ENCODE results near the gene TMEM163.

DNA sequence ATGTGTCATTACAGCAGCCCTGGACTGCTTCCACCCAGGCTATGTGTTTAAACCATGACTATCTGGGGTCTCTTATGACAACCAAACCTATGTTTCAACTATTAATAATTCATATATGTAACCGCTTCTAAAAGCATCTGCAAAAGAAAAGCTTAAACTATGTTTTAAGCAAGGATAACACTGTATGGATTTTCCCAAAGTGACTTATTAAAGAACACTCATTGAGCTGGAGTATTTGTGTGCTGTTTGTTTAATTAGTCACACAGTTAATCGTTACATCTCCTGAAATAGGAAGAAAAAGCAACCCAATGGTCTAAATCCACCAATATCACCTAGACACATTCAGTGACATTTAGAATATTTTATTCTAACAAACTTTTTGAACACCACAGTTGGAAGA, 51.3 kb downstream of the TMEM163 start:
- TF ChIP-seq, protein P1, sequence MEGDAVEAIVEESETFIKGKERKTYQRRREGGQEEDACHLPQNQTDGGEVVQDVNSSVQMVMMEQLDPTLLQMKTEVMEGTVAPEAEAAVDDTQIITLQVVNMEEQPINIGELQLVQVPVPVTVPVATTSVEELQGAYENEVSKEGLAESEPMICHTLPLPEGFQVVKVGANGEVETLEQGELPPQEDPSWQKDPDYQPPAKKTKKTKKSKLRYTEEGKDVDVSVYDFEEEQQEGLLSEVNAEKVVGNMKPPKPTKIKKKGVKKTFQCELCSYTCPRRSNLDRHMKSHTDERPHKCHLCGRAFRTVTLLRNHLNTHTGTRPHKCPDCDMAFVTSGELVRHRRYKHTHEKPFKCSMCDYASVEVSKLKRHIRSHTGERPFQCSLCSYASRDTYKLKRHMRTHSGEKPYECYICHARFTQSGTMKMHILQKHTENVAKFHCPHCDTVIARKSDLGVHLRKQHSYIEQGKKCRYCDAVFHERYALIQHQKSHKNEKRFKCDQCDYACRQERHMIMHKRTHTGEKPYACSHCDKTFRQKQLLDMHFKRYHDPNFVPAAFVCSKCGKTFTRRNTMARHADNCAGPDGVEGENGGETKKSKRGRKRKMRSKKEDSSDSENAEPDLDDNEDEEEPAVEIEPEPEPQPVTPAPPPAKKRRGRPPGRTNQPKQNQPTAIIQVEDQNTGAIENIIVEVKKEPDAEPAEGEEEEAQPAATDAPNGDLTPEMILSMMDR (IDR thresholded peaks at IDR 0.05) = no peak
- TF ChIP-seq EZH2 (IDR thresholded peaks at IDR 0.05) = no peak
- no peak for TF ChIP-seq EZH2phosphoT487 (IDR thresholded peaks at IDR 0.05)

All from neural progenitor cell (in vitro differentiated cells).